Measurements from ENCODE around the gene CST2. TPM values are rescaled to one million over a fixed set of nuclear protein-coding genes. Genes with fewer than 3 reads are reported as not detected.
A peak's percentile ranks its signal among the peaks of the same experiment; 100 is the strongest.

The CST2 gene
- polyA plus RNA-seq (2011; rRNA removed), result not detected in 2 replicates
- 0.08 and 0.12 TPM in 2 replicates for polyA plus RNA-seq (2012; cell fraction: cytosol; rRNA removed)
- polyA plus RNA-seq (2012; cell fraction: nucleus; rRNA removed), result 0.16 and 0.17 TPM in 2 replicates
- polyA plus RNA-seq (2017; fragmentation: RNase III; extraction: RNeasy Plus Mini Kit Qiagen cat#74134 plus additional on column Dnase treatment), result 0.13 TPM in 1 of 3 replicates, not detected in the others
- polyA minus RNA-seq (2011; rRNA and poly(A)+ RNA removed), result not detected in 2 replicates

GRCh38 chr20:23826541-23827021 is at the start of gene CST2:
CST2 (minus strand) TSS chr20:23826729; CDS start chr20:23826660, 69 bp downstream.
- H3K4me3 ChIP-seq, result no peak within 1 kb of the TSS
- DNase-seq (ENCODE audit: low read depth in 1 of 2, low spot score in 1 of 2) (peak in 1 of 2 experiments; percentile 13), FAIRE-seq (no peak), ATAC-seq (no peak)
- H3K4me2 ChIP-seq, result no peak within 1 kb of the TSS
- H3K27ac ChIP-seq, result no peak within 1 kb of the TSS
- TF ChIP-seq TP53 (CRISPR knock-in tag; IDR thresholded peaks at IDR 0.05) (no peak), BCL3 (IDR thresholded peaks at IDR 0.05) (no peak), SREBF2 (IDR thresholded peaks at IDR 0.05) (no peak), EHMT2 (IDR thresholded peaks at IDR 0.05; ENCODE audit: low read depth) (no peak), SMC3 (IDR thresholded peaks at IDR 0.05) (no peak), PHF8 (IDR thresholded peaks at IDR 0.05; ENCODE audit: borderline replicate concordance, low read depth) (no peak), RARB (CRISPR knock-in tag; IDR thresholded peaks at IDR 0.05) (no peak), NPAS2 (CRISPR knock-in tag; IDR thresholded peaks at IDR 0.05; ENCODE audit: borderline replicate concordance) (no peak), CBX2 (IDR thresholded peaks at IDR 0.05; ENCODE audit: borderline replicate concordance, low read depth) (no peak)
- 36% methylated on average over 4 of the region's 4 CpGs for WGBS (ENCODE audit: missing lambda C conversion rate)
- H3K4me1 ChIP-seq, result no peaks in the 10 kb centered on the region
- ChIA-PET CTCF (no interaction called here), POLR2A (no interaction called here)
- H3K9me3 ChIP-seq, result no peaks in the 10 kb centered on the region

GRCh38 chr20:23875606-23876237 is 49.2 kb upstream of the CST2 start:
- ChIA-PET CTCF (no interaction called here), POLR2A (no interaction called here)
- H3K9me3 ChIP-seq, result no peaks in the 10 kb centered on the region
- no peak for TF ChIP-seq PBX3 (IDR thresholded peaks at IDR 0.05)
- TF ChIP-seq KDM1A (IDR thresholded peaks at IDR 0.05; ENCODE audit: low read depth), result no peak
- TF ChIP-seq CHD2 (IDR thresholded peaks at IDR 0.05; ENCODE audit: low read length, partially characterized antibody), result no peak
- TF ChIP-seq TFCP2L1 (CRISPR knock-in tag; IDR thresholded peaks at IDR 0.05), result no peak
- TF ChIP-seq CHD4 (IDR thresholded peaks at IDR 0.05; ENCODE audit: borderline replicate concordance), result no peak
- no peak for TF ChIP-seq MAZ (IDR thresholded peaks at IDR 0.05; ENCODE audit: borderline replicate concordance, low read depth, low read length)
- no peak for TF ChIP-seq FOXS1 (CRISPR knock-in tag; IDR thresholded peaks at IDR 0.05)
- no peak for TF ChIP-seq CBX8 (IDR thresholded peaks at IDR 0.05)
- no peak for TF ChIP-seq RNF2 (IDR thresholded peaks at IDR 0.05; ENCODE audit: borderline replicate concordance, low read depth)
- TF ChIP-seq CBX2 (IDR thresholded peaks at IDR 0.05; ENCODE audit: borderline replicate concordance, low read depth), result no peak
- TF ChIP-seq HDAC2 (IDR thresholded peaks at IDR 0.05), result no peak
- no peak for TF ChIP-seq HEYL (CRISPR knock-in tag; IDR thresholded peaks at IDR 0.05)
- no peak for TF ChIP-seq BHLHE40 (IDR thresholded peaks at IDR 0.05; ENCODE audit: low read depth, low read length)
- TF ChIP-seq ESRRA (IDR thresholded peaks at IDR 0.05; ENCODE audit: borderline replicate concordance, low read length), result no peak
- no peak for TF ChIP-seq HOXB5 (CRISPR knock-in tag; IDR thresholded peaks at IDR 0.05)
- TF ChIP-seq JUNB (IDR thresholded peaks at IDR 0.05), result no peak
- TF ChIP-seq HMGXB4 (CRISPR knock-in tag; IDR thresholded peaks at IDR 0.05; ENCODE audit: borderline replicate concordance), result no peak
- TF ChIP-seq POLR2AphosphoS2 (conservative IDR thresholded peaks at IDR 0.05; ENCODE audit: low read length), result no peak
- no peak for TF ChIP-seq HES2 (IDR thresholded peaks at IDR 0.05)
- H3K4me2 ChIP-seq, result no peak overlapping the region
- no peak overlapping the region for H3K27ac ChIP-seq
- H3K4me3 ChIP-seq, result no peak overlapping the region
- no peaks in the 10 kb centered on the region for H3K4me1 ChIP-seq
- WGBS (ENCODE audit: missing lambda C conversion rate), result 56% methylated on average over 6 of the region's 6 CpGs
- ATAC-seq, result no peak
- no peak for DNase-seq (ENCODE audit: low read depth in 1 of 2, low spot score in 1 of 2)
- FAIRE-seq, result no peak

Data from A549 (cell line).